ENCODE measurements around the gene POT1. TPM values are rescaled to one million over a fixed set of nuclear protein-coding genes. Genes with fewer than 3 reads are reported as not detected.

The POT1 gene
- total and polyA plus RNA-seq, 2 of the 4 experiments (the other 2 are of a cell fraction) = 12.7 to 28.5 TPM

DNA sequence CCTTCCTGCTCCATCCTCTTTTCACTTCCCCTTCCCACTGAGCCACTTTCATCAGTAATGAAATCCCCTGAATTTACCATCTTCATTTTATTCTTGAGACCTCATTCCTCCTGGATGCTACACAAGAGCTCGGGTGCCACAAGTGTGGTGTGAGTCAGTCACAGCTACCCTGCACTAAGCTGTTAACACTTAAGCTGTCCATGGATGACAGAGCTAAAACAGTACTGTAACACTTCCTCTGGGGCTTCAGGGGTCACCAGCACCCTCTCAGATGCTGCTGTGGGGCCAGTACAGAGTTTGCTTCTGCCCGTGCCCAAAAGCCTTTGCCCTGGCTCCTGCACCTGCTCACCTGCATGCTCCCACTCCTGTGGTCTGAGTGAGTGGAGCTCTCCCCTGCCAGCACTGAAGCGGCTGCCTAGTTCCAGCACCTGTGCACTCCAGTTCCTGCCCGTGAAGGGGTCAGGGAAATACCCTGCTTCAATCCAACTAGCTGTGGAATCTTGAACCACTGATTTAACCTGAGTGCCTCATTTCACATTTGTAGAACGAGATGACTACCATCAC, 71.9 kb downstream of the POT1 start:
- intact Hi-C loops (cut with micrococcal nuclease) = loop anchor here (5.0 to 10.0 kb wide), 5 partner anchors 70 to 1220 kb away; no protein-coding TSS in a partner anchor
- no peak overlapping the region for H2AFZ ChIP-seq (replicated peaks; ENCODE audit: low read length, poor library complexity)
- no peak for DNase-seq
- H4K5ac ChIP-seq (ENCODE audit: low read depth, low read length) = no peak overlapping the region
- no peak overlapping the region for H2AK9ac ChIP-seq (replicated peaks; ENCODE audit: low read depth, low read length, poor library complexity)
- H2BK5ac ChIP-seq (ENCODE audit: low read depth, low read length, poor library complexity, severe bottlenecking) = no peak overlapping the region
- CTCF ChIA-PET = no interaction called here
- no peak overlapping the region for H3K9ac ChIP-seq (ENCODE audit: low read depth, low read length)
- H2BK20ac ChIP-seq (ENCODE audit: low read depth, low read length) = no peak overlapping the region
- dilution Hi-C loops (cut with HindIII; ENCODE audit: low sequenced_read_pairs, unreplicated experiment) = no loop called here
- H3K36me3 ChIP-seq (ENCODE audit: control insufficient read depth, insufficient read depth, low read length) = peaks cover 2% of the 10 kb centered on the region; the same call in 1 of the 2 replicates
- H2AK5ac ChIP-seq (ENCODE audit: low read depth, low read length) = no peak overlapping the region
- BruUV-seq (replicated peaks) = no TSS peak
- WGBS, 2 experiments (ENCODE audit: extremely low coverage in 2 of 2, insufficient read length in 1 of 2) = no CpG with 5 or more reads among the region's 5 CpGs
- H3K27ac ChIP-seq (ENCODE audit: insufficient read depth, low read length) = no peak overlapping the region
- no peaks in the 10 kb centered on the region for H3K9me3 ChIP-seq (ENCODE audit: control insufficient read depth, insufficient read depth, low read length)
- no peak overlapping the region for H3K4ac ChIP-seq (ENCODE audit: low read depth, low read length)
- ATAC-seq (ENCODE audit: low read depth) = no peak
- no peak overlapping the region for H3K14ac ChIP-seq (replicated peaks; ENCODE audit: low read depth, low read length)
- no peak overlapping the region for H4K91ac ChIP-seq (ENCODE audit: insufficient read depth, low read depth, low read length)
- no peaks in the 10 kb centered on the region for H3K79me1 ChIP-seq (ENCODE audit: low read depth in 1 of 2, low read length in 2 of 2)
- H3K56ac ChIP-seq (ENCODE audit: extremely low read depth, insufficient read depth, low read length) = no peak overlapping the region
- TF ChIP-seq SMC3 (IDR thresholded peaks at IDR 0.05; ENCODE audit: low read depth, low read length) = no peak
- no peak for TF ChIP-seq RFX5 (IDR thresholded peaks at IDR 0.05; ENCODE audit: low read depth, low read length)
- no peak for TF ChIP-seq NFE2L2 (IDR thresholded peaks at IDR 0.05; ENCODE audit: low read depth, low read length)
- TF ChIP-seq, protein P1, sequence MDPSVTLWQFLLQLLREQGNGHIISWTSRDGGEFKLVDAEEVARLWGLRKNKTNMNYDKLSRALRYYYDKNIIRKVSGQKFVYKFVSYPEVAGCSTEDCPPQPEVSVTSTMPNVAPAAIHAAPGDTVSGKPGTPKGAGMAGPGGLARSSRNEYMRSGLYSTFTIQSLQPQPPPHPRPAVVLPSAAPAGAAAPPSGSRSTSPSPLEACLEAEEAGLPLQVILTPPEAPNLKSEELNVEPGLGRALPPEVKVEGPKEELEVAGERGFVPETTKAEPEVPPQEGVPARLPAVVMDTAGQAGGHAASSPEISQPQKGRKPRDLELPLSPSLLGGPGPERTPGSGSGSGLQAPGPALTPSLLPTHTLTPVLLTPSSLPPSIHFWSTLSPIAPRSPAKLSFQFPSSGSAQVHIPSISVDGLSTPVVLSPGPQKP (IDR thresholded peaks at IDR 0.05; ENCODE audit: borderline replicate concordance, low read depth, low read length) = no peak
- no peak for TF ChIP-seq RAD21 (IDR thresholded peaks at IDR 0.05; ENCODE audit: low read length)
- no peak overlapping the region for H3K4me2 ChIP-seq (ENCODE audit: low read depth, low read length)
- no peaks in the 10 kb centered on the region for H3K27me3 ChIP-seq (ENCODE audit: control insufficient read depth, insufficient read depth, low read length)
- no peaks in the 10 kb centered on the region for H3K4me1 ChIP-seq (ENCODE audit: control insufficient read depth, insufficient read depth, low read length)
- no peak overlapping the region for H2BK120ac ChIP-seq (ENCODE audit: low read depth, low read length)
- no peak overlapping the region for H3K4me3 ChIP-seq (ENCODE audit: insufficient read depth, low read depth, low read length)
- H4K20me1 ChIP-seq (ENCODE audit: insufficient read depth, low read length) = no peaks in the 10 kb centered on the region
- H4K8ac ChIP-seq (ENCODE audit: low read depth in 2 of 2, low read length in 2 of 2) = no peak overlapping the region
- in situ Hi-C loops (cut with MboI; ENCODE audit: low sequenced_read_pairs) = no loop called here
- POLR2A ChIA-PET (ENCODE audit: unreplicated experiment) = no interaction called here
- no peak overlapping the region for H2BK15ac ChIP-seq (ENCODE audit: low read depth, low read length)
- no peak overlapping the region for H3K18ac ChIP-seq (ENCODE audit: low read depth, low read length)
- no peak overlapping the region for H3K23ac ChIP-seq (ENCODE audit: low read depth, low read length)
- no peaks in the 10 kb centered on the region for H3K9me1 ChIP-seq (ENCODE audit: insufficient read depth, low read length)

Measured in IMR-90 (cell line).